SK-N-SH (cell line): Measurements from ENCODE around the gene CPN1. TPM values are rescaled to one million over a fixed set of nuclear protein-coding genes. Genes with fewer than 3 reads are reported as not detected.

Source experiments
- CTCF ChIA-PET: fragments of 300-600, 350-600 bp; formaldehyde crosslinking; extraction: SDS; loops from one replicate; lab custom pipeline; 2021; lab: Yijun Ruan, JAX
- POLR2A ChIA-PET: fragments of 350-600 bp; sonication (Branson Sonifier 250); formaldehyde crosslinking; extraction: SDS; loops from one replicate; lab custom pipeline; 2020; ENCODE audit warnings: antibody characterized with exemption, inconsistent platforms; lab: Yijun Ruan, JAX
- DNase-seq: peaks from one replicate; pipeline ENCODE4 v3.0.0; 2012
- H2AFZ ChIP-seq: fragments of 200-600 bp; sonication (generic); 2 replicates; pipeline ENCODE4 v1.8.1; 2016; ENCODE audit warnings: antibody characterized with exemption, mild to moderate bottlenecking, low read depth
- H3F3A ChIP-seq: fragments of 200-600 bp; sonication (generic); replicated peaks from 2 replicates; pipeline ENCODE3; 2016; ENCODE audit warnings: antibody characterized with exemption, mild to moderate bottlenecking; ENCODE audit not compliant: insufficient read depth
- H3K27ac ChIP-seq, 2 experiments: fragments of 200-500 bp in 1 of 2; fragments of 200-600 bp in 1 of 2; sonication (Bioruptor generic) in 1 of 2; sonication (generic), shearing (Covaris generic) in 1 of 2; 2 replicates each; pipeline versions ENCODE4 v1.5.1 to v1.6.1; 2014 to 2016; ENCODE audit warnings: low read depth in 2 of 2, inconsistent platforms in 1 of 2, low read length in 1 of 2, mild to moderate bottlenecking in 1 of 2, mixed read lengths in 1 of 2
- H3K27me3 ChIP-seq: fragments of 200-600 bp; sonication (generic), shearing (Covaris generic); 2 replicates; pipeline ENCODE4 v1.6.1; 2016; ENCODE audit warnings: mixed run types; ENCODE audit not compliant: insufficient read depth
- H3K36me3 ChIP-seq, 2 experiments: fragments of 200-500 bp in 1 of 2; fragments of 200-600 bp in 1 of 2; sonication (Bioruptor generic) in 1 of 2; sonication (generic) in 1 of 2; replicated peaks in 1 of 2; 2 replicates each; pipeline versions ENCODE3 to v1.5.1; 2014 to 2016; ENCODE audit warnings: low read length in 1 of 2, mild to moderate bottlenecking in 1 of 2; ENCODE audit not compliant: insufficient read depth in 2 of 2, control insufficient read depth in 1 of 2
- H3K4me1 ChIP-seq, 2 experiments: fragments of 200-500 bp in 1 of 2; fragments of 200-600 bp in 1 of 2; sonication (Bioruptor generic) in 1 of 2; sonication (generic), shearing (Covaris generic) in 1 of 2; 2 replicates each; pipeline versions ENCODE4 v1.5.1 to v1.6.1; 2014 to 2016; ENCODE audit warnings: low read depth in 1 of 2, low read length in 1 of 2, mixed run types in 1 of 2; ENCODE audit not compliant: insufficient read depth in 2 of 2, control insufficient read depth in 1 of 2
- H3K4me2 ChIP-seq: fragments of 200-600 bp; sonication (generic), shearing (Covaris generic); 2 replicates; pipeline ENCODE4 v1.6.1; 2017; ENCODE audit warnings: mixed run types
- H3K4me3 ChIP-seq, 2 experiments: fragments of 200-500 bp in 1 of 2; fragments of 200-600 bp in 1 of 2; sonication (Bioruptor generic) in 1 of 2; sonication (generic), shearing (Covaris generic) in 1 of 2; 2 replicates each; pipeline versions ENCODE4 v1.5.1 to v1.8.1; 2014 to 2016; ENCODE audit warnings: low read depth in 2 of 2, inconsistent platforms in 1 of 2, low read length in 1 of 2, mild to moderate bottlenecking in 1 of 2, mixed read lengths in 1 of 2, moderate library complexity in 1 of 2
- H3K79me2 ChIP-seq: fragments of 200-600 bp; sonication (generic); 2 replicates; pipeline ENCODE4 v1.8.1; 2017; ENCODE audit warnings: mild to moderate bottlenecking; ENCODE audit not compliant: insufficient read depth
- H3K9ac ChIP-seq: fragments of 200-600 bp; sonication (generic); 2 replicates; pipeline ENCODE4 v1.6.1; 2017; ENCODE audit warnings: mixed run types
- H3K9me2 ChIP-seq: fragments of 200-600 bp; sonication (generic); 2 replicates; pipeline ENCODE4 v1.6.1; 2017; ENCODE audit warnings: mixed run types
- H3K9me3 ChIP-seq: fragments of 200-600 bp; sonication (generic); 2 replicates; pipeline ENCODE4 v1.6.1; 2017; ENCODE audit warnings: mixed run types, mild to moderate bottlenecking, moderate library complexity
- H4K20me1 ChIP-seq: fragments of 200-600 bp; sonication (generic); 2 replicates; pipeline ENCODE4 v1.6.1; 2017; ENCODE audit warnings: mild to moderate bottlenecking, mixed run types; ENCODE audit not compliant: insufficient read depth
- EP300 ChIP-seq, 2 experiments: IDR thresholded peaks; 2 replicates each; pipeline versions ENCODE4 v1.4.0 to v1.6.1; 2012; ENCODE audit warnings: borderline replicate concordance in 1 of 2, low read depth in 1 of 2, low read length in 1 of 2
- GABPA ChIP-seq: IDR thresholded peaks from 2 replicates; pipeline ENCODE4 v1.4.0; 2012; ENCODE audit warnings: low read depth, mild to moderate bottlenecking
- TEAD4 ChIP-seq: IDR thresholded peaks from 2 replicates; pipeline ENCODE4 v1.4.0; 2012; ENCODE audit warnings: mild to moderate bottlenecking, borderline replicate concordance; ENCODE audit not compliant: insufficient read depth
- WGBS: methylation state at CpG from one replicate; pipeline ENCODE4 v1.1.6; 2017; ENCODE audit warnings: low lambda C conversion rate; 5-methylcytosine and 5-hydroxymethylcytosine counted together
- polyA plus RNA-seq, 3 experiments: library from polyadenylated mRNA; depleted of rRNA; stranded (reverse); fragments of >200 nt; gene quantifications; 2 replicates each; pipeline ENCODE4 v1.2.3, GENCODE V29; 2012
- TF ChIP-seq, protein P1 (sequence below): fragments of 150-350 bp; IDR thresholded peaks from 2 replicates; pipeline ENCODE4 v1.6.1; 2016; ENCODE audit warnings: mild to moderate bottlenecking, low read depth, low read length
- TF ChIP-seq, protein P2 (sequence below): IDR thresholded peaks from 2 replicates; pipeline ENCODE4 v1.6.1; 2012; ENCODE audit warnings: mild to moderate bottlenecking, low read depth, low read length, moderate library complexity
- TF ChIP-seq, protein P3 (sequence below): IDR thresholded peaks from 2 replicates; pipeline ENCODE4; 2012

Gene CPN1
- polyA plus RNA-seq, 1 of the 3 experiments (the other 2 are of a cell fraction) = not detected

DNA sequence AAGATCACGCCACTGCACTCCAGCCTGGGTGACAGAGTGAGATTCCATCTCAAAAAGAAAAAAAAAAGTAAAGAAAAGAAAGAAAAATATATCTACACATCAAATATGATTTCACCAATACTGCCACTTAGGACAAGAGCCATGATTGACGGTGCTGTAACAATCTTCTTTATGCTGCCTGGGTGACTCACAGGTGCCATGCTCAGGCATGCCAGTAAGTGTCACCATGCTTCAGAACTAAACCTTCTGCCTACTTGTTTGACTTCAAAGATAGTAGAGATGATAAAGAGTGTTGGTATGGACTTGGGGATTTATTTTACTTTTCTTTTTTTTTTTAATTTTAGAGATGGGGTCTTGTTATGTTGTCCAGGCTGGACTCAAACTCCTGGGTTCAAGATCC is 38.3 kb downstream of the CPN1 start (continued):
- TF ChIP-seq EP300 (IDR thresholded peaks at IDR 0.05; ENCODE audit: borderline replicate concordance in 1 of 2, low read depth in 1 of 2, low read length in 1 of 2) (no peak), TEAD4 (no peak)

DNA sequence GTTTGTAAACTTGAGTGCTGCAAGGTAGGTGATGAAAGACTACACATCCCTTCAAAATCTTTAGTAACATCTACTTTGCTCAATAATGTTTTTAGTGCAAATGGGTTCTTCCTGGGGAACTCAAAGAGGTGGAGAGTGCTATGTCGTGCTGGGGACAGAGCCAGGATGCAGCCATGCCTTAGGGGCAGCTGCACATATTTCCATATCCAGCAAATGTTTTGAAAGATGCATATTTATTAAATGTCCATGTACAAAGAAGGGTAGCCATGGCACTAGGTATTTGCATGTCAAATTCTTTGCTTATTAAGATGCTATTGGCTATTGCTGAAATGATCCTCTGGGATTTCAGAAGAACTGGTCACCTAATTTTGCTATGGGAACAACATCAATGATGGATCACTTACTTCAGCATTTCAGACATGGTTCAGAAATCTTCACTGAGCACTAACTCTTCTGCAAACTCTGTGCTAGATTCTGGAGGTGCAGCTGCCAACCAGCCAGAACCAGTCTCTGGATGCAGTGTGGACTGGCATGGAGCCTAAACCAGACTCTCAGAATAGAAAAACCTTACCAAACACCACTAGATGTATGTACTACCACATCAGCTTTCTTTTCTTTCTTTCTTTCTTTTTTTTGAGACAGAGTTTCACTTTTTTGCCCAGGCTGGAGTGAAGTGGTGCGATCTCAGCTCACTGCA is 40.2 kb downstream of the CPN1 start:
- H4K20me1 ChIP-seq = no peaks in the 10 kb centered on the region
- 76% methylated on average over 2 of the region's 2 CpGs for WGBS

More for the DNA sequence above, 40.2 kb downstream of the CPN1 start:
- Histone ChIP-seq H3K4me3 (no peak overlapping the region), H3K9me3 (no peaks in the 10 kb centered on the region), H3F3A (peaks cover 6% of the 10 kb centered on the region), H3K27ac (no peak overlapping the region), H3K36me3 (no peaks in the 10 kb centered on the region), H3K27me3 (no peaks in the 10 kb centered on the region), H2AFZ (no peak overlapping the region), H3K9me2 (no peaks in the 10 kb centered on the region), H3K9ac (no peak overlapping the region), H3K79me2 (no peaks in the 10 kb centered on the region), H3K4me2 (no peak overlapping the region), H3K4me1 (peaks cover 0 to 12% of the 10 kb centered on the region in 2 experiments; a peak in 2 of 4 replicates)
- POLR2A ChIA-PET = no interaction called here
- CTCF ChIA-PET = interaction anchor here (0.7 to 3.9 kb wide), 3 partner anchors 32 to 195 kb away, joined by 3 to 21 read pairs (median 3); partner anchors contain the start of gene DNMBP
- DNase-seq = no peak
- TF ChIP-seq, protein P1, sequence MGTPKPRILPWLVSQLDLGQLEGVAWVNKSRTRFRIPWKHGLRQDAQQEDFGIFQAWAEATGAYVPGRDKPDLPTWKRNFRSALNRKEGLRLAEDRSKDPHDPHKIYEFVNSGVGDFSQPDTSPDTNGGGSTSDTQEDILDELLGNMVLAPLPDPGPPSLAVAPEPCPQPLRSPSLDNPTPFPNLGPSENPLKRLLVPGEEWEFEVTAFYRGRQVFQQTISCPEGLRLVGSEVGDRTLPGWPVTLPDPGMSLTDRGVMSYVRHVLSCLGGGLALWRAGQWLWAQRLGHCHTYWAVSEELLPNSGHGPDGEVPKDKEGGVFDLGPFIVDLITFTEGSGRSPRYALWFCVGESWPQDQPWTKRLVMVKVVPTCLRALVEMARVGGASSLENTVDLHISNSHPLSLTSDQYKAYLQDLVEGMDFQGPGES = no peak
- TF ChIP-seq, protein P2, sequence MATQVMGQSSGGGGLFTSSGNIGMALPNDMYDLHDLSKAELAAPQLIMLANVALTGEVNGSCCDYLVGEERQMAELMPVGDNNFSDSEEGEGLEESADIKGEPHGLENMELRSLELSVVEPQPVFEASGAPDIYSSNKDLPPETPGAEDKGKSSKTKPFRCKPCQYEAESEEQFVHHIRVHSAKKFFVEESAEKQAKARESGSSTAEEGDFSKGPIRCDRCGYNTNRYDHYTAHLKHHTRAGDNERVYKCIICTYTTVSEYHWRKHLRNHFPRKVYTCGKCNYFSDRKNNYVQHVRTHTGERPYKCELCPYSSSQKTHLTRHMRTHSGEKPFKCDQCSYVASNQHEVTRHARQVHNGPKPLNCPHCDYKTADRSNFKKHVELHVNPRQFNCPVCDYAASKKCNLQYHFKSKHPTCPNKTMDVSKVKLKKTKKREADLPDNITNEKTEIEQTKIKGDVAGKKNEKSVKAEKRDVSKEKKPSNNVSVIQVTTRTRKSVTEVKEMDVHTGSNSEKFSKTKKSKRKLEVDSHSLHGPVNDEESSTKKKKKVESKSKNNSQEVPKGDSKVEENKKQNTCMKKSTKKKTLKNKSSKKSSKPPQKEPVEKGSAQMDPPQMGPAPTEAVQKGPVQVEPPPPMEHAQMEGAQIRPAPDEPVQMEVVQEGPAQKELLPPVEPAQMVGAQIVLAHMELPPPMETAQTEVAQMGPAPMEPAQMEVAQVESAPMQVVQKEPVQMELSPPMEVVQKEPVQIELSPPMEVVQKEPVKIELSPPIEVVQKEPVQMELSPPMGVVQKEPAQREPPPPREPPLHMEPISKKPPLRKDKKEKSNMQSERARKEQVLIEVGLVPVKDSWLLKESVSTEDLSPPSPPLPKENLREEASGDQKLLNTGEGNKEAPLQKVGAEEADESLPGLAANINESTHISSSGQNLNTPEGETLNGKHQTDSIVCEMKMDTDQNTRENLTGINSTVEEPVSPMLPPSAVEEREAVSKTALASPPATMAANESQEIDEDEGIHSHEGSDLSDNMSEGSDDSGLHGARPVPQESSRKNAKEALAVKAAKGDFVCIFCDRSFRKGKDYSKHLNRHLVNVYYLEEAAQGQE = no peak
- TF ChIP-seq, protein P3, sequence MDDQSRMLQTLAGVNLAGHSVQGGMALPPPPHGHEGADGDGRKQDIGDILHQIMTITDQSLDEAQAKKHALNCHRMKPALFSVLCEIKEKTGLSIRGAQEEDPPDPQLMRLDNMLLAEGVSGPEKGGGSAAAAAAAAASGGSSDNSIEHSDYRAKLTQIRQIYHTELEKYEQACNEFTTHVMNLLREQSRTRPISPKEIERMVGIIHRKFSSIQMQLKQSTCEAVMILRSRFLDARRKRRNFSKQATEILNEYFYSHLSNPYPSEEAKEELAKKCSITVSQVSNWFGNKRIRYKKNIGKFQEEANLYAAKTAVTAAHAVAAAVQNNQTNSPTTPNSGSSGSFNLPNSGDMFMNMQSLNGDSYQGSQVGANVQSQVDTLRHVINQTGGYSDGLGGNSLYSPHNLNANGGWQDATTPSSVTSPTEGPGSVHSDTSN = no peak
- no peak for TF ChIP-seq GABPA
